H1 (cell line): ENCODE data around the gene FOXO6. TPM values are rescaled to one million over a fixed set of nuclear protein-coding genes. Genes with fewer than 3 reads are reported as not detected.
A peak's percentile ranks its signal among the peaks of the same experiment; 100 is the strongest.

Experiments used
- CTCF ChIA-PET: fragments of 300-600 bp; sonication (Branson Sonifier 250); formaldehyde crosslinking; loops from one replicate; lab custom pipeline; 2021; ENCODE audit not compliant: partially characterized antibody; lab: Charles Lee
- POLR2A ChIA-PET: fragments of 300-600 bp; sonication (Branson Sonifier 250); formaldehyde crosslinking; loops from one replicate; lab custom pipeline; 2021; ENCODE audit warnings: inconsistent platforms; ENCODE audit not compliant: partially characterized antibody; lab: Charles Lee
- DNase-seq, 2 experiments: peaks; one replicate each; pipeline versions ENCODE4 v3.0.0 to v3.0.0-alpha.2; 2010 to 2022; ENCODE audit warnings: low spot score in 2 of 2, low read depth in 1 of 2, mixed read lengths in 1 of 2
- FAIRE-seq: peaks from 2 replicates; lab custom pipeline; 2011; peaks lifted over from hg19 to GRCh38; lab: Jason Lieb, UNC
- H2AFZ ChIP-seq: 2 replicates; pipeline ENCODE4 v1.8.1; 2012; ENCODE audit warnings: low read length, inconsistent platforms
- H2AK5ac ChIP-seq: 2 replicates; pipeline ENCODE4 v1.6.1; 2013; ENCODE audit warnings: low read depth, low read length
- H2BK120ac ChIP-seq: replicated peaks from 2 replicates; pipeline ENCODE3; 2013; ENCODE audit warnings: low read depth, low read length, inconsistent platforms
- H2BK12ac ChIP-seq: 2 replicates; pipeline ENCODE4 v1.6.1; 2013; ENCODE audit warnings: low read depth, low read length
- H2BK15ac ChIP-seq: 2 replicates; pipeline ENCODE4 v1.6.1; 2013; ENCODE audit warnings: low read length
- H2BK20ac ChIP-seq: 2 replicates; pipeline ENCODE4 v1.6.1; 2013; ENCODE audit warnings: low read length
- H2BK5ac ChIP-seq: 2 replicates; pipeline ENCODE4 v1.6.1; 2013; ENCODE audit warnings: low read depth, low read length
- H3K14ac ChIP-seq: 2 replicates; pipeline ENCODE4 v1.6.1; 2013; ENCODE audit warnings: inconsistent platforms; ENCODE audit not compliant: insufficient read length
- H3K18ac ChIP-seq: 2 replicates; pipeline ENCODE4 v1.6.1; 2013; ENCODE audit warnings: low read length; ENCODE audit errors: extremely low read depth
- H3K23ac ChIP-seq: 2 replicates; pipeline ENCODE4 v1.6.1; 2013; ENCODE audit warnings: inconsistent platforms; ENCODE audit not compliant: insufficient read length
- H3K23me2 ChIP-seq: 2 replicates; pipeline ENCODE4 v1.6.1; 2013; ENCODE audit warnings: low read depth, low read length
- H3K27ac ChIP-seq: 2 replicates; pipeline ENCODE4 v1.6.1; 2011; ENCODE audit warnings: low read depth, low read length, inconsistent platforms
- H3K27me3 ChIP-seq, 4 experiments: replicated peaks in 1 of 4; 1 replicate in 1 of 4; 2 replicates in 3 of 4; pipeline versions ENCODE4 v1.6.1 to v1.8.1; 2011 to 2013; ENCODE audit warnings: low read length in 3 of 4, mild to moderate bottlenecking in 3 of 4, inconsistent platforms in 2 of 4, mixed read lengths in 2 of 4, moderate library complexity in 1 of 4; ENCODE audit not compliant: control insufficient read depth in 3 of 4, insufficient read depth in 3 of 4; ENCODE audit errors: extremely low read depth in 1 of 4
- H3K36me3 ChIP-seq, 4 experiments: 2 replicates each; pipeline versions ENCODE4 v1.6.1 to v1.8.1; 2011 to 2013; ENCODE audit warnings: mild to moderate bottlenecking in 4 of 4, low read length in 3 of 4, moderate library complexity in 2 of 4, control low read depth in 1 of 4, inconsistent platforms in 1 of 4; ENCODE audit not compliant: insufficient read depth in 4 of 4, control insufficient read depth in 2 of 4
- H3K4ac ChIP-seq: replicated peaks from 2 replicates; pipeline ENCODE3; 2013; ENCODE audit warnings: low read length, low read depth, mixed read lengths, inconsistent platforms; ENCODE audit not compliant: insufficient read length
- H3K4me1 ChIP-seq, 4 experiments: replicated peaks in 1 of 4; 1 replicate in 1 of 4; 2 replicates in 3 of 4; pipeline versions ENCODE4 v1.6.1 to v1.8.1; 2011 to 2013; ENCODE audit warnings: low read length in 3 of 4, inconsistent platforms in 2 of 4, mixed read lengths in 1 of 4; ENCODE audit not compliant: insufficient read depth in 4 of 4, control insufficient read depth in 3 of 4
- H3K4me2 ChIP-seq, 2 experiments: 2 replicates each; pipeline versions ENCODE4 v1.6.1 to v1.8.1; 2011 to 2013; ENCODE audit warnings: low read depth in 2 of 2, low read length in 2 of 2, control low read depth in 1 of 2, inconsistent platforms in 1 of 2, mild to moderate bottlenecking in 1 of 2; ENCODE audit not compliant: insufficient read depth in 1 of 2
- H3K4me3 ChIP-seq, 4 experiments: fragments of 200-600, 300-600 bp in 1 of 4; sonication (generic), shearing (Covaris generic), sonication (Bioruptor Twin) in 1 of 4; 2 replicates each; pipeline versions ENCODE4 v1.5.1 to v1.8.1; 2011 to 2016; ENCODE audit warnings: low read length in 4 of 4, low read depth in 3 of 4, control low read depth in 2 of 4, inconsistent platforms in 2 of 4, mild to moderate bottlenecking in 2 of 4, mixed read lengths in 1 of 4, moderate library complexity in 1 of 4; ENCODE audit not compliant: insufficient read depth in 2 of 4; ENCODE audit errors: extremely low read depth in 1 of 4
- H3K56ac ChIP-seq: replicated peaks from 2 replicates; pipeline ENCODE3; 2013; ENCODE audit warnings: low read depth, mild to moderate bottlenecking, mixed read lengths, low read length, inconsistent platforms; ENCODE audit not compliant: insufficient read length
- H3K79me1 ChIP-seq: 2 replicates; pipeline ENCODE4 v1.6.1; 2013; ENCODE audit warnings: low read depth, low read length, control low read depth
- H3K79me2 ChIP-seq, 2 experiments: 2 replicates each; pipeline versions ENCODE4 v1.6.1 to v1.8.1; 2012 to 2013; ENCODE audit warnings: low read length in 2 of 2, mild to moderate bottlenecking in 2 of 2, inconsistent platforms in 1 of 2; ENCODE audit not compliant: insufficient read depth in 2 of 2, control insufficient read depth in 1 of 2
- H3K9ac ChIP-seq, 4 experiments: replicated peaks in 1 of 4; 1 replicate in 1 of 4; 2 replicates in 3 of 4; pipeline versions ENCODE4 v1.6.1 to v1.8.1; 2011 to 2013; ENCODE audit warnings: low read depth in 3 of 4, low read length in 3 of 4, control low read depth in 2 of 4, mild to moderate bottlenecking in 2 of 4, moderate library complexity in 2 of 4, inconsistent platforms in 1 of 4; ENCODE audit errors: extremely low read depth in 1 of 4
- H3K9me3 ChIP-seq, 2 experiments: 2 replicates each; pipeline versions ENCODE4 v1.6.1 to v1.8.1; 2012 to 2013; ENCODE audit warnings: mild to moderate bottlenecking in 2 of 2, moderate library complexity in 2 of 2, control low read depth in 1 of 2, inconsistent platforms in 1 of 2, low read depth in 1 of 2, low read length in 1 of 2, mixed read lengths in 1 of 2; ENCODE audit not compliant: insufficient read depth in 2 of 2
- H4K20me1 ChIP-seq, 2 experiments: replicated peaks in 1 of 2; 2 replicates each; pipeline versions ENCODE3 to v1.8.1; 2011 to 2013; ENCODE audit warnings: inconsistent platforms in 2 of 2, low read length in 2 of 2, mild to moderate bottlenecking in 1 of 2; ENCODE audit not compliant: insufficient read depth in 2 of 2, control insufficient read depth in 1 of 2
- H4K5ac ChIP-seq: 2 replicates; pipeline ENCODE4 v1.6.1; 2013; ENCODE audit warnings: low read length, low read depth, mixed read lengths, inconsistent platforms; ENCODE audit not compliant: insufficient read length
- H4K8ac ChIP-seq: 2 replicates; pipeline ENCODE4 v1.8.0; 2013; ENCODE audit warnings: mild to moderate bottlenecking, moderate library complexity, low read length, inconsistent platforms; ENCODE audit not compliant: insufficient read depth; ENCODE audit errors: extremely low read depth
- H4K91ac ChIP-seq: replicated peaks from 2 replicates; pipeline ENCODE3; 2013; ENCODE audit warnings: low read length, mixed read lengths, inconsistent platforms; ENCODE audit not compliant: insufficient read length
- EGR1 ChIP-seq: IDR thresholded peaks from 2 replicates; pipeline ENCODE4 v1.6.1; 2011; ENCODE audit warnings: low read depth, low read length, borderline replicate concordance
- RXRA ChIP-seq: IDR thresholded peaks from 2 replicates; pipeline ENCODE4 v1.6.1; 2011; ENCODE audit warnings: low read depth, mild to moderate bottlenecking, low read length, moderate library complexity; ENCODE audit not compliant: insufficient read depth
- TBP ChIP-seq: IDR thresholded peaks from 2 replicates; pipeline ENCODE4 v1.6.1; 2011; ENCODE audit warnings: low read depth, low read length, improper control_type of control experiment
- WGBS, 2 experiments: shearing (Covaris generic) in 1 of 2; methylation state at CpG; one replicate each; pipeline versions ENCODE4 v1.1.6 to v1.1.7; 2013 to 2015; ENCODE audit warnings: low lambda C conversion rate in 2 of 2, mixed read lengths in 2 of 2, inconsistent platforms in 1 of 2, low coverage in 1 of 2, missing lambda C conversion rate in 1 of 2; ENCODE audit not compliant: insufficient replicate concordance in 2 of 2, insufficient coverage in 1 of 2, insufficient read length in 1 of 2; ENCODE audit errors: extremely low coverage in 1 of 2, missing lambda C conversion rate in 1 of 2; 5-methylcytosine and 5-hydroxymethylcytosine counted together
- polyA plus RNA-seq, 7 experiments: library from polyadenylated mRNA; depleted of rRNA in 3 of 7; stranded (reverse) in 5 of 7; unstranded in 2 of 7; fragments of >200 nt in 5 of 7; fragments of 200-250 nt in 2 of 7; gene quantifications; 1 replicate in 5 of 7; 2 replicates in 1 of 7; 4 replicates in 1 of 7; pipeline versions ENCODE4 v1.2.1 to v1.2.3, GENCODE V29; 2011 to 2013; ENCODE audit warnings: missing spikeins in 2 of 7, mixed read lengths in 2 of 7
- total RNA-seq: library from RNA; stranded (reverse); fragmentation: NEBNext Ultra II Directional; extraction: Animal tissue kit (Norgen Biotek cat#: 25700); gene quantifications from 2 replicates; pipeline ENCODE4 v1.2.1, GENCODE V29; 2021

The FOXO6 gene
- total and polyA plus RNA-seq, 2 of the 8 experiments (the other 6 are each of a cell fraction or from before 2014, with no cell fraction given) = 0.59 to 3.0 TPM

- 20% methylated on average over 10 of the region's 10 CpGs; no CpG with 5 or more reads in 1 of the 2 experiments for WGBS, 2 experiments
- H3K79me1 ChIP-seq = no peaks in the 10 kb centered on the region; the same call in 1 of the 2 replicates
- H3K79me2 ChIP-seq = no peaks in the 10 kb centered on the region
- FAIRE-seq (peak; percentile 62), DNase-seq (peak in 1 of 2 experiments; percentile 77)
- no peak overlapping the region for H3K56ac ChIP-seq
- H2BK5ac ChIP-seq = no peak overlapping the region
- H3K27ac ChIP-seq = no peak overlapping the region
- H4K5ac ChIP-seq = no peak overlapping the region
- peak overlapping the region; percentile 82; the same call in 1 of the 2 replicates for H2BK12ac ChIP-seq
- no peak overlapping the region for H3K23ac ChIP-seq
- no peak overlapping the region for H2BK120ac ChIP-seq
- no peak overlapping the region for H4K8ac ChIP-seq
- H2BK15ac ChIP-seq = no peak overlapping the region; the same call in 1 of the 2 replicates
- H3K9ac ChIP-seq = no peak overlapping the region
- H4K20me1 ChIP-seq = peaks cover 0 to 2% of the 10 kb centered on the region in 2 experiments
- H3K36me3 ChIP-seq = no peaks in the 10 kb centered on the region
- H4K91ac ChIP-seq = no peak overlapping the region
- H3K4ac ChIP-seq = no peak overlapping the region
- no peak overlapping the region for H2AK5ac ChIP-seq
- no peak overlapping the region for H2AFZ ChIP-seq
- no peaks in the 10 kb centered on the region for H3K9me3 ChIP-seq
- peaks cover 3 to 30% (median 21%) of the 10 kb centered on the region in 4 experiments for H3K27me3 ChIP-seq
- ChIA-PET POLR2A (interaction anchor here (0.8 to 1.5 kb wide), 6 partner anchors 9 to 35 kb away, joined by 3 to 4 read pairs (median 3); no protein-coding TSS in a partner anchor), CTCF (interaction anchor here (0.7 to 15.4 kb wide), 11 partner anchors 8 to 114 kb away, joined by 3 to 173 read pairs (median 6); partner anchors contain the start of gene FOXO6)
- H3K18ac ChIP-seq = no peak overlapping the region
- H3K4me1 ChIP-seq = peaks cover 6 to 25% (median 15%) of the 10 kb centered on the region in 4 experiments
- peak overlapping the region in 1 of 4 experiments; percentile 21; a peak in 1 of 8 replicates for H3K4me3 ChIP-seq
- H3K4me2 ChIP-seq = peak overlapping the region in 1 of 2 experiments; percentile 53
- H3K14ac ChIP-seq = no peak overlapping the region
- no peak overlapping the region for H2BK20ac ChIP-seq
- H3K23me2 ChIP-seq = peaks cover 8% of the 10 kb centered on the region
- TF ChIP-seq EGR1 (0 out of 2 replicates have a peak, but pooled peaks have one; percentile 13), TBP (no peak; the same call in 1 of the 2 replicates), RXRA (no peak)
Measured at GRCh38 chr1:41387667-41388091, 26.4 kb downstream of the FOXO6 start.
